Measurements from ENCODE around the gene ODF2. TPM values are rescaled to one million over a fixed set of nuclear protein-coding genes. Genes with fewer than 3 reads are reported as not detected.
"Not testable (repeated sequence)": the region's sequence is repeated elsewhere in the genome, so short reads cannot be mapped to it uniquely, and the experiment has no call there.

The ODF2 gene
- total RNA-seq, 1 experiment from 2014 or later = 46.8 TPM

DNA sequence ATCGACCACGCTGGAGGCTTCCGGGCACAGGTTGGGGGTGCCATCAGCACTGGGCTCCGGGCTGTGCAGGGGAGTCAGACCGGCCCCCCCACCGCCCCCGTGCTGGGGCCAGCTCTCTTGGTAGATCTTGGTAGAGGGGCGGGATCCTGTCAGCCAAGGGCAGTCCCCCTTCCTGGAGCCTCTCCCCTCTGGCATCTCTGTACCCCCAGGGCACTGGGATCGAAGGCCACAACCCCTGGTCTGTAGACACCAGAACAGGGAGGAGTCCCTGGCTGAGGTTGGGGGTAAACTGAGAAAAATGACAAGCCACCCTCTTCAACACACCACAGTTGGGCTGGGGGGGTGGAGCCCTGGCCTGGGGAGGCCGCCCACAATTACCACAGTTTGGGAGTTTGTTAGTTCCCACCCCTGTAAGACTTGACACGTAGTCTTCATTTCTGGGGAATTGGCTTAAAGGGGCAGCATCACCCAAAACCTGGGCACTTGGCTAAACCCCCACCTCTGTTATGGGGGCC lies 34.3 kb upstream of the ODF2 start:
- ChIA-PET CTCF (interaction anchor here (0.5 to 2.6 kb wide), 5 partner anchors 11 to 215 kb away, joined by 3 to 21 read pairs (median 4); no protein-coding TSS in a partner anchor), POLR2A (interaction anchor here (1.3 to 1.8 kb wide), 3 partner anchors 12 to 34 kb away, joined by 3 to 5 read pairs (median 3); partner anchors contain the start of gene ODF2), RAD21 (ENCODE audit: low non-redundant PET in 1 of 2, low total read pairs in 2 of 2, uncharacterized antibody in 2 of 2, unreplicated experiment in 2 of 2) (no interaction called here)
- H3K4me2 ChIP-seq (ENCODE audit: low read length) = peak overlapping the region; percentile 94
- H3K79me2 ChIP-seq (ENCODE audit: insufficient read depth, low read length) = no peaks in the 10 kb centered on the region
- no peak overlapping the region for H2AFZ ChIP-seq (ENCODE audit: low read depth, low read length, poor library complexity, severe bottlenecking)
- no TSS peak for BruUV-seq (replicated peaks)
- no peaks in the 10 kb centered on the region for H4K20me1 ChIP-seq (ENCODE audit: insufficient read depth)
- H3K27me3 ChIP-seq (ENCODE audit: insufficient read depth, low read length) = no peaks in the 10 kb centered on the region
- H3K9ac ChIP-seq (ENCODE audit: low read length) = peak overlapping the region; percentile 78
- H3K4me1 ChIP-seq (ENCODE audit: control insufficient read depth in 1 of 2, insufficient read depth in 2 of 2, low read length in 2 of 2) = peaks cover 27 to 45% of the 10 kb centered on the region in 2 experiments
- no peaks in the 10 kb centered on the region for H3K9me3 ChIP-seq (ENCODE audit: control insufficient read depth in 1 of 2, insufficient read depth in 1 of 2, low read depth in 1 of 2, low read length in 2 of 2)
- H3K4me3 ChIP-seq (replicated peaks in 1 of 2; ENCODE audit: low read depth in 1 of 2, low read length in 2 of 2) = peak overlapping the region; percentile 79 to 93
- TF ChIP-seq SP1 (IDR thresholded peaks at IDR 0.05; ENCODE audit: low read depth) (no peak), EGR1 (IDR thresholded peaks at IDR 0.05; ENCODE audit: low read depth) (no peak)
- TF ChIP-seq, protein P1, sequence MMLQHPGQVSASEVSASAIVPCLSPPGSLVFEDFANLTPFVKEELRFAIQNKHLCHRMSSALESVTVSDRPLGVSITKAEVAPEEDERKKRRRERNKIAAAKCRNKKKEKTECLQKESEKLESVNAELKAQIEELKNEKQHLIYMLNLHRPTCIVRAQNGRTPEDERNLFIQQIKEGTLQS (IDR thresholded peaks at IDR 0.05) = no peak
- no peak for DNase-seq (ENCODE audit: low read depth, low spot score)
- H3K36me3 ChIP-seq (ENCODE audit: control insufficient read depth in 1 of 2, insufficient read depth in 2 of 2, low read length in 2 of 2) = no peaks in the 10 kb centered on the region
- intact Hi-C loops (cut with micrococcal nuclease) = no loop called here
- H3K27ac ChIP-seq (ENCODE audit: low read depth, low read length) = peak overlapping the region; percentile 78
- peak; percentile 19 for ATAC-seq
- H3K9me2 ChIP-seq (ENCODE audit: insufficient read depth) = no peaks in the 10 kb centered on the region

DNA sequence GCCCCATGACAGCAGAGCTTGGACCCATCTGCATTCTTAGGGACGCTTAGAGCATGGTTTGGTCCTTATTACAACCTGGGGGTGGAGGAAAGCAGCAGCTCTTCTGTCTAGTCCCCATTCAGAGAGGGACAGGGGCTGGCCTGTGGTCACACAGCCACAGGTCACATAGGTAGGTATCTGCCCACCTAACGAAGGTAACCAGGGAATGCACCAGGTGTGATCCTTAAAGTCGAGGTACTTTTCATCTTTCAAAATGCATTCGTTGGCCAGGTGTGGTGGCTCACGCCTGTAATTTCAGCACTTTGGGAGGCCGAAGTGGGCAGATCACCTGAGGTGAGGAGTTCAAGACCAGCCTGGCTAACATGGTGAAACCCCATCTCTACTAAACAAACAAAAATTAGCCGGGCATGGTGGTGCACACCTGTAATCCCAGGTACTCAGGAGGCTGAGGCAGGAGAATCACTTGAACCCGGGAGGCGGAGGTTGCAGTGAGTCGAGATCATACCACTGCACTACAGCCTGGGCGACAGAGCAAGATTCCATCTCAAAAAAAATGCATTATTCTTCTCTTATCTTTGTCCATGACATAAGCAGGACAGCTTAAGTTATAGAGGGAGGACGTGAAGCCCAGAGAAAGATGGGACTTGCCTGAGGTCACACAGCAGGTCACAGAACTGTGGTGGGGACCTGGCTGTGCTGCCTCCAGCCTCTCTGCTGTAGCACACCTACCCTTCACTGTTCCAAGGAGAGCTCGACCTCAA lies 33.6 kb upstream of the ODF2 start:
- H3K9me3 ChIP-seq (ENCODE audit: control insufficient read depth in 1 of 2, insufficient read depth in 1 of 2, low read depth in 1 of 2, low read length in 2 of 2); intact Hi-C loops (cut with micrococcal nuclease); H3K27me3 ChIP-seq (ENCODE audit: insufficient read depth, low read length); H3K9me2 ChIP-seq (ENCODE audit: insufficient read depth); H3K79me2 ChIP-seq (ENCODE audit: insufficient read depth, low read length); POLR2A ChIA-PET; H4K20me1 ChIP-seq (ENCODE audit: insufficient read depth); RAD21 ChIA-PET (ENCODE audit: low non-redundant PET in 1 of 2, low total read pairs in 2 of 2, uncharacterized antibody in 2 of 2, unreplicated experiment in 2 of 2); H2AFZ ChIP-seq (ENCODE audit: low read depth, low read length, poor library complexity, severe bottlenecking); ATAC-seq; H3K36me3 ChIP-seq (ENCODE audit: control insufficient read depth in 1 of 2, insufficient read depth in 2 of 2, low read length in 2 of 2); DNase-seq (ENCODE audit: low read depth, low spot score): not testable (repeated sequence)
- H3K9ac ChIP-seq (ENCODE audit: low read length) = peak overlapping the region; percentile 78; the same call in 1 of the 2 replicates
- peak overlapping the region; percentile 78; the same call in 1 of the 2 replicates for H3K27ac ChIP-seq (ENCODE audit: low read depth, low read length)
- TSS peak; percentile 49 for BruUV-seq (replicated peaks)
- peak overlapping the region; percentile 94 for H3K4me2 ChIP-seq (ENCODE audit: low read length)
- CTCF ChIA-PET = interaction anchor here (1.1 kb wide), 1 partner anchor 214 kb away, joined by 3 read pairs; no protein-coding TSS in a partner anchor
- H3K4me3 ChIP-seq (replicated peaks in 1 of 2; ENCODE audit: low read depth in 1 of 2, low read length in 2 of 2) = peak overlapping the region; percentile 79 to 93; a peak in 2 of 4 replicates
- H3K4me1 ChIP-seq (ENCODE audit: control insufficient read depth in 1 of 2, insufficient read depth in 2 of 2, low read length in 2 of 2) = peaks cover 27 to 45% of the 10 kb centered on the region in 2 experiments
